Stimulated activated CD4-positive, alpha-beta T cell treated with anti-CD3 and anti-CD28 coated beads, Interleukin-2, amount 100 ng/mL, for 48 hours (primary cell): ENCODE results near the gene P2RX3.
A peak's percentile ranks its signal among the peaks of the same experiment; 100 is the strongest.
"Not testable (repeated sequence)": the region's sequence is repeated elsewhere in the genome, so short reads cannot be mapped to it uniquely, and the experiment has no call there.

Experiments used
- DNase-seq, 2 donors: peaks; one replicate each; pipeline ENCODE4 v3.0.0-alpha.2; 2020

The P2RX3 gene

DNA sequence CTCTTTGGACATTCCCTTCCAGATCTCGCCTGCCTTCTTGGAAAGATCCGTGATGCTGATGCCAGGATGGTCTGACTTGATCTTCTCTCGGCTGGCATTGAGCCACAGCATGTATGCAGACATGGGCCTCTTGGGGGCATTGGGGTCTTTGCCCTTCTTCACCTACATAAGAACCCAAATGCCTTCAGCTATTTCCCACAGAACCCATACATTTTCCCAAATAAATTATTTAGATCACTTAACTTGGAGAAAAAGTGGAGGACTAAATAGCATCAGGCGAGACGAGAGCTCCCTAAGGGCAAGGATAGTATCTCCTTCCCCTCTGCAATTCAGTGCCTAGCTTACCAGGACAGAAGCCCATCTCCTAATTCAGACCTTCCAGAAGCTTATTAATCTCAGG is 10.4 kb upstream of the P2RX3 start:
- no peak for DNase-seq

DNA sequence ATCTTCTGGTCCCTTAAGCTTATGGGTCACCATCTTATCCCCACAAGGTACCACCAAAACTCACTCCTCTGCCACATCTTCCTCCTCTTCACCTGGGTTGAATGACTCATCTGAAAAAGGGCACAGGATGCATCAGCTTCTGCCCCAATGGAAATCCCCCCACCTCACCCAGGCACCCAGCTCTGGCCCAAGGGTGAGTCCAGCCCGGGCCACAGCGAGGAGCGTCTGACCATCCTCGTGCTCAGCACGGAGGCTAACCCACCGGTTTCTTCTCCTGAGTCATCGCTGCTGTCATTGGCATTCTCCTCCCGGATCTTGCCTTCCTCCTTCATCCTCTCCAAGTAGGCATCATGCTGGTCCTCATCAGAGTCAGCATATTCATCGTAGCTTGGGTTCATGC is 8.1 kb upstream of the P2RX3 start:
- DNase-seq, result no peak

GRCh38 chr11:57331720-57332119 is 6.4 kb upstream of the P2RX3 start:
- DNase-seq, result no peak

DNA sequence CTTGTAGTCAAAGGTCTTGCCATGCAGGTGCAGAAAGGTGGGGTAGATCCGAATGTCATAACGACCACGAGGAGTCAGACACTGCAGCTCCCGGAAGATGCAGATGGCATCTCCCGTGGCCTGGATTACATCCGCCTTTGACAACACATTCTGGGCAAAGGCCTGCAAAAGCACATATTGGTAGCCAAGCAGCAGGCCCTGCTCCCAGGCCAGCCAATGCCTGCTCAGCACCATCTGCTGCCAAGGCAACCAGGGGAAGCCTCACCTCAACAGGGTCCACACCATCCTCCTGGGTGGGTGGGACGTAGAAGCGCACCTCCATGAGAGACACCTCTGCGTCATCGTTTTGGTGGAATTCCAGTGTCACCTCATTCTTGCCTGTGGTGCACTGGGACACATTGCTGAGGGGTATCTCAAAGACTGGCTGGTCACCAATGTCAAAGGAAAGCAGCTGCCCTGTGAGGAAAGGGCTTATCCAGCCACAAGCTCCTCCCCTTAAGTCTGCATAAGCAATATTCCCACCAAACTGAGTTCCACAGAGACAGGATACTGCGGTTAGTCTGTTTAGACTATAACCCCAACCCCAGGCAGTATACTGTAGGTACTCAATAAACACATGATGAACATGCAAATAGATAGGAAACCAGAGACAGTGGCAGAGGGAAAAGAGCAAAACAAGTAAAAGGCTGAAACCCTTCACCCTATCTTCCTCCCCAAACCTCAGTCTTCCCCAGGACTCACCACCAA is 5.3 kb upstream of the P2RX3 start:
- DNase-seq, result no peak

GRCh38 chr11:57335023-57335342 is 3.2 kb upstream of the P2RX3 start:
- DNase-seq, result no peak

DNA sequence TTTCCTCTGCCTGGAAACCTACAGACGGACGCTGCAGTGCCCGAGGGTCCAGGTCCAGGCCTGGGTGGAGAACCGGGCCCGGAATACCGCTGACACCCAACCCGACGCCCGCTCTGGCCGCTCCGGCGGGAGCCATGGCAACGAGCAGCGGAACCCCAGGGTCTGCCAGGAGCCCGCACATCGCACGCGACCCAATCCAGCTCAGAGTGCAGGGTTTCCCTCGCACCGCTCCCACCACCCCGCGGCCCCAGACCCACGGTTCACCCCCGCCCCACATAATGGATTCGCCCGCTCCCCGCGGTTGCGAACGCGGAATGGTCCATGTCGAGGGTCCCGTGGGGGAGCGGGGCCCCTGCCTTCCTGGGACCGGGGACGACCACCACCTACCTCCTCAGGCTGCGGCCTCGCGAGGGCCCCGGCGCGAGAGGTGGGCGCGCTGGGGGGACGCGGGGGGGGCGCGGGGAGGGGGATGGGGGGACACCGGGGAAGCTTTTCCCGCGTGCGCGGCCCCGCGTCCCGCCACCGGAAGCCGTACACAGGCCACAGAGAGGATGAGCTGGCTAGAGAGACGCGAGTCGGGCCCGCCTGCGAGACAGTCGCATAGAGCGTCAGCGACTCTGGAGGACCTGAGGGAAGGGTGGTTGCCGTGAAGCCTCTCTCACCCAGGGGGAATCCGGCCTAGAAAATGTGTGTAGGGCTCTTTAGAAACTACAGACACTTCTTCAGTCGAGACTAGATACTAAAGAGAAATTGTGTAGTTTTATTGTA is 2.6 kb upstream of the P2RX3 start, which contains the start of gene SSRP1:
SSRP1 (minus strand) TSS at position 550 of the 768 bp plus-strand sequence. CDS start 771 bp downstream, outside the sequence.
- DNase-seq, result peak; percentile 77 to 80

- DNase-seq, result no peak
These were observed 2.0 kb upstream of the P2RX3 start for GRCh38 chr11:57336111-57336666.

- DNase-seq, result not testable (repeated sequence)
These were observed 1.3 kb upstream of the P2RX3 start for GRCh38 chr11:57336856-57337255.

GRCh38 chr11:57339328-57339727 is 1.2 kb downstream of the P2RX3 start:
- DNase-seq, result no peak

DNA sequence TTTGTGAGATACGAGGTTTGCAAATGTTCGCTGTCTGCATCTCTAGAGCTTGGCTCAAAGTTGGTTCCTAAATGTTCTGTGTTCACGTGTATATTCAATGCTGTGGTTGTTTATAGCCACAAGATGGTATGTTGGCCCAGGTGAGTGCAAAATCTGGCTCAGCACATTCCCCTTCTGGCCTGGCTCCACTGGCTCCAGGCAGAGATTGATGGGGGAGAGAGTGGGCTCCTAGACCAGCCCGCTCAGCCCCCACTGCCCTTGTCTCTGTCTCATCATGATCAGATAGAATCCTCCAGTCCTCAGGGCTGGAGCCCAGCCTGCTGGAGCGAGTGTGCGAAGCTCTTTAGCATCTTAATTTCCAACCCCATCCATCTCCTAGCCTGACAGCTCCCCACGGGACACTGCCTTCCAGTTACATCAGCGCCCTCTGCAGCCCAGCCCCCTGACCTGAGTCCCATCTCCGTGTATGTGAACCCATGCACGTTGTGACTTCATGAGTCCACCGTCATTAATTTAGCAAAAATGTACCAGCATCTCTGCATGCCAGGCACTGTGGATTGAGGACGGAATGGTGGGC is 2.0 kb downstream of the P2RX3 start:
- no peak for DNase-seq

DNA sequence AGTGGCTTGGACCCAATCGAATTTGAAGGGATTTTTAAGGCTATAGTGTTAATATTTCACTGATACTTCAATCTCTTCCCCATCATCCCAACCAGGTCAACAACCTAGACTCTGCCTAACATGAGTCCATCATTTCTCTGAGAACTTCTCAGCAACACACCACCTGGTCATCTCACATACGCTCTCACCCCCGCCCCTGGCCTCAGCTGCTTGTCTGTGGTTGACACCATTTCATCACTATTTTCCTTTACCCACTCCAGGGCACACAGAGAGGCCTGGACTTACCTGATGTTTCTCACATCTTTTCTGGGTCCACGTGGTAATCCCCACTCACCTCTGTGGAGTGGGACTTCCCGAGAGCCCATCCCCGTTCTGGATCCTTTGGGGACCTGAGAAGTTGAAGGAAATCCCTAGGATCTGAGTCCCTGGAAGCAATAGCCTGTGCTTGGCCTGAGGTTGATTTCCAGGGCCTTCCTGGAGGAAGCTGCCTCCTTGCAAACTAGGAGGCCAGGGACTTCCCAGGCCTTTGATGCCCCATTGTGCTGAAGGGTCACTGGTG is 3.2 kb downstream of the P2RX3 start:
- no peak for DNase-seq

GRCh38 chr11:57342702-57343101 is 4.5 kb downstream of the P2RX3 start:
- no peak for DNase-seq

GRCh38 chr11:57343825-57344224 is 5.7 kb downstream of the P2RX3 start:
- DNase-seq, result no peak

- no peak for DNase-seq
These were observed 6.7 kb downstream of the P2RX3 start for GRCh38 chr11:57344826-57345225.

DNA sequence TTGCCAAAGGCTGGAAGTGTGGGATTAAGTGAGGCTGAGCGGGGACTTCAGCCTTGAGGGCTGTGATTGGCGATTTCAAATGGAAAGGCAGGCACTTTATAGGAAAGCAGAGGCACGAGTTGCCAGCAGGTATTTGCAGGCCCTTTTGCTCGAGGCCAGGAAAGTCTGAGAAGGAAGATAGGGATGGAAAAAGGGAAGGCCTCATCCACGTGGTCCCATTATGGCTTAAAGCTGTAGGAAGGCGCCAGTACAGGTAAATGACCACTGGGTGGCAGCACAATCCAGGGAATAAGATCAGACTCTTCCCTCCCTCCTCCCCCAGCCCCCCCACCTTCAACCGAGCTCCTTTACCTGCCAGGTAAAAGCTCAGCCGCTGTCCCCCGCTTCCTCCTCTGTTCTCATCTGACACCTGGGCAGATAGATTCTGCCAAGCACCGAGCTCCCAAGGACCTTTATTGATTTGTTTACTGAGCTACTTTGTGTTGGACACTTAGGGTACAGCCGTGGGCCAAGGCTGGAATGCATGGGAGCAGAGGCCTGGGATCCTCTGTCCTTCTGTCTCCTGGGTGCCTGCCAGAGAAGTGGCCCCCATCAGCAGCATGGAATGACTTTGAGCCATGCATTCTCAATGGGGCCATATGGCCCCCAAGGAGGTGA is 7.5 kb downstream of the P2RX3 start:
- DNase-seq, result peak; percentile 69 to 74

- no peak for DNase-seq
These were observed 9.2 kb downstream of the P2RX3 start for GRCh38 chr11:57347336-57347735.

DNA sequence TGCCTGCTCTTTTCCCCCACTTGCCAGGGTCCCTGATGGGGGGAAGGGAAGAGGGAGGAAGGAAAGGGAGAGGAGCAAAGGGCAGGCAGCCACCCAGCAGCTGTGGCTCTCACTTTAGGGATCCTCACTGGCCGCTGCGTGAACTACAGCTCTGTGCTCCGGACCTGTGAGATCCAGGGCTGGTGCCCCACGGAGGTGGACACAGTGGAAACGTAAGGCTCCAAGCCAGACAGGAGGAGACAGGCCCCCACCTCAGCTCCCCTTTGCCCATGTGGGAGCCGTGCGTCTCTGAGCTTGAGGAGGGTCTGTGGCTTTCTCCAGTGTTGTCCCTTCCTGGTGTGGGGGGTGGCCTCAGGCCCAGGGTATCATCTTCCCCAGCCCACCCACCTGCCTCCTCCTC is 9.9 kb downstream of the P2RX3 start:
- DNase-seq, result no peak

- DNase-seq, result no peak
These were observed 10.6 kb downstream of the P2RX3 start for GRCh38 chr11:57348636-57349313.

- peak; percentile 70 to 74 for DNase-seq
These were observed 11.5 kb downstream of the P2RX3 start for GRCh38 chr11:57349491-57350274.

DNA sequence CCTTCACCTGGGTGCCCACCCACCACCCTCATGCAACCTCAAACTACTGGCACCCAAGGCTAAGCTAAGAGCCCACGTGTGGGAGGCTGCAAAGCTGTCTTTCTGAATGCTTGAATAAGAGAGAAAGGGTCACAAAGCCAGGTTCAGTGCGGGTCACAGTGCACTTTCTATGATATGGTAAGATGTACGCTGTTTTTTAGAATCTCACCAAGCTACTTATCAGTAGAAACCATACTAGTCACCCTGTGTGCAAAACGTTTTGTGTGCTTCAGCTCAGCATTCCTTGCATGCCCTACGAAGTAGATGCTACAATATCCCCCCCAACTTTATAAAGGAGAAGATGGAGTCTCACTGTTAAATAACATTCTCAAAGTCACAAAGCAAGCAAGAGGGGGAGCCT is 14.9 kb downstream of the P2RX3 start:
- DNase-seq, result no peak

DNA sequence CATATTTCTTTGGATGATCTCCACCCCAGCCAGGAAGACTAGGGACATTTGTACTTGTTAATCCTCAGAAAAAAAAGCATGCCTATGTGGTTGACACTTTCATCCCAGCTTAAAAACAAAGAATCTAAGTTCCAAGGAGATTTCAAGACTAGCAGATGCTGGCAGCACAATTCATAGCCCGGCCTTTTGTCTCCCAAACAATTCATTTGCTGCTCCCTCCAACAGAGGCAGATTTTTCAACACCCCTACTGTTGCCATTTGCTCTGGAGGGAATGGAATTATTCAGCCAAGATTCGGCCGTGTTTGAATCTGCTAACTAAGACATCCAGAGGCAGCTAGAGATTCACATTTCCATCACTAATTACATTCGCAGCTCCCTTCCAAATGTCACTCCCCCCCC is 15.3 kb downstream of the P2RX3 start:
- no peak for DNase-seq
